ENCODE results near the gene PPARA.

DNA sequence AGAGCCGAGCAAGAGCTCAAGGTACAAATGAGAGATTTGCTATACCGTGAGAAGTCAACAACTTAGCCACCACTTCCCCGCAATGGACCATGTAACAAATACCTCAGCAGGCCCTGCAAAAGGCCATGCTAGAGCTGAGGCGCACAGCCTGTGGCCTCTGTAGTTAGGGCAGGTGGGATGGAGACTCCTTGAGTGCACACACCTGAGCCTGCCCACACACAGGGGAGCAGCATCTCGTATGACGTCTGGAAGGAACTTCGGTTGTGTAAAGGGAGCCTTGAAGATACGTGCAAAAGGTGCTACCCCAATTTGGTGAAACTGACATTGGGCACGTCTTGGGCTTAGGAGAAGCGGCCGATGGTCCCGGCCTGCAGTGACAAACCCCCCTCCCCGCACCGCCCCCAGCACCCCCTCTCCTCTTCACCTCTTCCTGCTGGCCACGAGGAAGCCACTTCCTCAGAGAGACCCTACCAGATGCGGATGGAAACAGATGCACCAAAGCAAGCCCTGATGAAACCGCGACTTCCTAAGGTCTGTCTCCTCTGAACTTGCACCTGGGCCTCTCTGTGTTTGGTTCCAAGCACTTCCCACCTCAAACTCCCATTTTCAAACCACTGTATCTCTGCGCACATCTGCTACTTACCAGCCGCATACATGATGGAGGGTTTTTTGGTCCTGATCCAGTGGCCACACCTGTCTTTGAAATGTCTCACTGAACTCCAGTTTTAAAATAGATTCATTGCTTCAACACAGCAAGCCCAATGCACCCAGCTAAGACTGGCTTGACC, 89.1 kb downstream of the PPARA start:
- no peak for TF ChIP-seq POLR2AphosphoS5 (IDR thresholded peaks at IDR 0.05; ENCODE audit: low read depth, low read length)
- no peak for TF ChIP-seq ZNF274 (IDR thresholded peaks at IDR 0.05; ENCODE audit: low read depth, low read length)
- TF ChIP-seq, protein P1, sequence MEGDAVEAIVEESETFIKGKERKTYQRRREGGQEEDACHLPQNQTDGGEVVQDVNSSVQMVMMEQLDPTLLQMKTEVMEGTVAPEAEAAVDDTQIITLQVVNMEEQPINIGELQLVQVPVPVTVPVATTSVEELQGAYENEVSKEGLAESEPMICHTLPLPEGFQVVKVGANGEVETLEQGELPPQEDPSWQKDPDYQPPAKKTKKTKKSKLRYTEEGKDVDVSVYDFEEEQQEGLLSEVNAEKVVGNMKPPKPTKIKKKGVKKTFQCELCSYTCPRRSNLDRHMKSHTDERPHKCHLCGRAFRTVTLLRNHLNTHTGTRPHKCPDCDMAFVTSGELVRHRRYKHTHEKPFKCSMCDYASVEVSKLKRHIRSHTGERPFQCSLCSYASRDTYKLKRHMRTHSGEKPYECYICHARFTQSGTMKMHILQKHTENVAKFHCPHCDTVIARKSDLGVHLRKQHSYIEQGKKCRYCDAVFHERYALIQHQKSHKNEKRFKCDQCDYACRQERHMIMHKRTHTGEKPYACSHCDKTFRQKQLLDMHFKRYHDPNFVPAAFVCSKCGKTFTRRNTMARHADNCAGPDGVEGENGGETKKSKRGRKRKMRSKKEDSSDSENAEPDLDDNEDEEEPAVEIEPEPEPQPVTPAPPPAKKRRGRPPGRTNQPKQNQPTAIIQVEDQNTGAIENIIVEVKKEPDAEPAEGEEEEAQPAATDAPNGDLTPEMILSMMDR (IDR thresholded peaks at IDR 0.05 in 2 of 3, conservative IDR thresholded peaks at IDR 0.05 in 1 of 3; ENCODE audit: borderline replicate concordance in 1 of 3, insufficient read depth in 1 of 3, low read depth in 2 of 3, low read length in 2 of 3), result no peak
- TF ChIP-seq TCF7L2 (IDR thresholded peaks at IDR 0.05; ENCODE audit: borderline replicate concordance, extremely low read depth, insufficient read depth, insufficient read length), result no peak
- TF ChIP-seq POLR2A (IDR thresholded peaks at IDR 0.05; ENCODE audit: borderline replicate concordance, extremely low read depth, insufficient read depth, insufficient read length), result no peak
- TF ChIP-seq EGR1 (IDR thresholded peaks at IDR 0.05; ENCODE audit: low read depth), result no peak
- TF ChIP-seq ZBTB33 (IDR thresholded peaks at IDR 0.05; ENCODE audit: extremely low read depth, insufficient replicate concordance, low read length), result no peak
- no peak for TF ChIP-seq ATF3 (IDR thresholded peaks at IDR 0.05)
- no peak for TF ChIP-seq RAD21 (IDR thresholded peaks at IDR 0.05; ENCODE audit: low read depth)
- TF ChIP-seq EZH2 (IDR thresholded peaks at IDR 0.05), result no peak
- TF ChIP-seq, protein P2, sequence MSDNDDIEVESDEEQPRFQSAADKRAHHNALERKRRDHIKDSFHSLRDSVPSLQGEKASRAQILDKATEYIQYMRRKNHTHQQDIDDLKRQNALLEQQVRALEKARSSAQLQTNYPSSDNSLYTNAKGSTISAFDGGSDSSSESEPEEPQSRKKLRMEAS (IDR thresholded peaks at IDR 0.05), result no peak
- TF ChIP-seq YY1 (IDR thresholded peaks at IDR 0.05; ENCODE audit: extremely low read depth, insufficient replicate concordance, low read depth, low read length), result no peak
- TF ChIP-seq EZH2phosphoT487 (IDR thresholded peaks at IDR 0.05; ENCODE audit: borderline replicate concordance), result no peak
- TF ChIP-seq ELF1 (IDR thresholded peaks at IDR 0.05; ENCODE audit: borderline replicate concordance, low read depth), result no peak
